ENCODE measurements around the gene PELO.
A peak's percentile ranks its signal among the peaks of the same experiment; 100 is the strongest.
"Not testable (repeated sequence)": the region's sequence is repeated elsewhere in the genome, so short reads cannot be mapped to it uniquely, and the experiment has no call there.

The PELO gene

DNA sequence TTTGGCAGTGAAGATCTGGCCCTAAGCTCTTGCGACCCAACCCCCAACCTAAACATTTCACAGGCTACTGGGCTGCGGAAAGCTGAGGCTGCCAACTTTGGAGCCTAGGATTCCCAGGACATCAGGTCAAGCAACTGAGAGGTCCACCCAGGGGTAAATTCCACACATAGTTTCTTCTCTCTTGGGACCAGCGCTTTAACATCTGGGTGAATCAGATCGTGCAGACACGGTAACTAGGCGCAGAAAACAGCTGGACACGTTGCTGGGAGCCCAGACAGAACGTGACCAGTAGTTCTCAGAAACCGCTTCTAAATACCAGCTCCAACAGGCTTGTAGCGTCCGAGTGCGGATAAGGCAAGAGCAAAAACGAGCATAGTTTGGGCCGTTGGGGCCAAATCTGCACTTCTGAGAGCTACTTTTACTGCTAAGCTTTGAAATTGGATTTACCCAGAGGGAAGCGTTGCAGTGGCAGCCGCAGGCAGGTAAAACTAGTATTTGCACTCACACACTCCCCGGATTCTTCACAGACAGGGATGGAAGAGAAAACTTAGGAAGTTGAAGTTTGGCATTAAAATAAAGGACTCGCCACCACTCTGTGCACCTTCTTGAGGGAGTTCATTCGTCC, 11.8 kb downstream of the PELO start:
- H3K27ac ChIP-seq, result peak overlapping the region; percentile 99
- DNase-seq (ENCODE audit: low read depth, low spot score), result no peak

DNA sequence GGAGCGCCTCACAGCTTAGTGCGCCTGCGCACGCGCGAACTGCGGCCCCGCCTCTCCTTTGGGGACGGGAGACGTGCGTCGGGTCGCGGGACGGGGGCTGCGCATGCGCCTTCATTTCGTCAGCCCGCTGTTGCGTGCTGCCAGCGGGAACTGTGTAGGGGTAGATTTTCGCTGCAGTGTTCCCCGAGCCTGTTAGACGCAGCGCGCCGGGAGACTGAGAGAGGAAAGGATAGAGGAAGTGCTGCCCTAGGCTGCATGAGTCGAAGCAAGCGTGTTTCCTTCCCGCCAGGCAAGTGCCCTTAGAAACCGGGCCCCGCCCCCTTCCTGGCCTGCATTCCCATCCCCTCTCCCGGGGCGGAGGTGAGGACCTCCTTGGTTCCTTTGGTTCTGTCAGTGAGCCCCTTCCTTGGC, 12.3 kb downstream of the PELO start:
- peak overlapping the region; percentile 99 for H3K27ac ChIP-seq
- DNase-seq (ENCODE audit: low read depth, low spot score), result peak; percentile 51

DNA sequence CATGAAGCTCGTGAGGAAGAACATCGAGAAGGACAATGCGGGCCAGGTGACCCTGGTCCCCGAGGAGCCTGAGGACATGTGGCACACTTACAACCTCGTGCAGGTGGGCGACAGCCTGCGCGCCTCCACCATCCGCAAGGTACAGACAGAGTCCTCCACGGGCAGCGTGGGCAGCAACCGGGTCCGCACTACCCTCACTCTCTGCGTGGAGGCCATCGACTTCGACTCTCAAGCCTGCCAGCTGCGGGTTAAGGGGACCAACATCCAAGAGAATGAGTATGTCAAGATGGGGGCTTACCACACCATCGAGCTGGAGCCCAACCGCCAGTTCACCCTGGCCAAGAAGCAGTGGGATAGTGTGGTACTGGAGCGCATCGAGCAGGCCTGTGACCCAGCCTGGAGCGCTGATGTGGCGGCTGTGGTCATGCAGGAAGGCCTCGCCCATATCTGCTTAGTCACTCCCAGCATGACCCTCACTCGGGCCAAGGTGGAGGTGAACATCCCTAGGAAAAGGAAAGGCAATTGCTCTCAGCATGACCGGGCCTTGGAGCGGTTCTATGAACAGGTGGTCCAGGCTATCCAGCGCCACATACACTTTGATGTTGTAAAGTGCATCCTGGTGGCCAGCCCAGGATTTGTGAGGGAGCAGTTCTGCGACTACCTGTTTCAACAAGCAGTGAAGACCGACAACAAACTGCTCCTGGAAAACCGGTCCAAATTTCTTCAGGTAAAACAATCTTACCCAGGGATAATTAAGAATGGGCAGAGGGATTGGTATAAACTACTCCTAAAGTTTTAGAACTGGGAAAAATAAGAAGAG, 12.9 kb downstream of the PELO start:
- H3K27ac ChIP-seq, result peak overlapping the region; percentile 99
- peak; percentile 3 for DNase-seq (ENCODE audit: low read depth, low spot score)

DNA sequence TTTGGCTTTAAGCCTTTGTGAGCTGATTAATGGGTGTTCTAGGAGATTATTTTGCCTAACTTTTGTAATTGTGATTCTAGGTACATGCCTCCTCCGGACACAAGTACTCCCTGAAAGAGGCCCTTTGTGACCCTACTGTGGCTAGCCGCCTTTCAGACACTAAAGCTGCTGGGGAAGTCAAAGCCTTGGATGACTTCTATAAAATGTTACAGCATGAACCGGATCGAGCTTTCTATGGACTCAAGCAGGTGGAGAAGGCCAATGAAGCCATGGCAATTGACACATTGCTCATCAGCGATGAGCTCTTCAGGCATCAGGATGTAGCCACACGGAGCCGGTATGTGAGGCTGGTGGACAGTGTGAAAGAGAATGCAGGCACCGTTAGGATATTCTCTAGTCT, 13.6 kb downstream of the PELO start:
- DNase-seq (ENCODE audit: low read depth, low spot score), result no peak
- H3K27ac ChIP-seq, result peak overlapping the region; percentile 99

DNA sequence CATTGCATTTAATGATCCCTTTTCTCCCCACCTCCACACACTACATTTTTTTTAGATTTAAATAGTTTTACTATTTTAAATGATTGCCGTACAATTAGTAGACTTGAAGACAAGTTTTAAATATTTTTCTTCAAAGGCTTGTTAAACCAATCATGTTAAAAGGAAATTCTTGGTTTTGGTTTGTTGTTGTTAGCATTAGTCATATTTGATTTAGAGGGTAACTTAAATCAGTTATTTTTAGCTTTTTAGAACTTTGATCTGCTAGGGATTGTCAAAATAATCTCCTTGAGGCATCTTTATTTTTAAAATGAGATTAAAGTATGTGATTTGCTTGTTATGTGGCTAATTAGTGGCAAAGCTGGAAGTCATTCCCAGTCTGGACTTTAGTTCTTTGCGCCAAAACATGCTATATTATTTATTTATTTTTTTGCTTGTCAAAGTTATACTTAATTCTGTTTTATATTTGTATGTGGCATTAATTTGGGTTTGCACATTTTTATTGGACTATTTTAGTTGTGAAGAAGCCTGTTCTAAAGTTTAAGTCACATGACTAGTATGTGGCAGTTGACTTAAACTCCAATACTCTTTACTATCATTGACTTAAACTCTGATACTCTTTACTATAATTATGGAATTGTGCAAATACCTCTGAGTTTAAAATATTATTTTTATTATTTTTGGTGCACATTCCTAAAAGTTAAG, 14.7 kb downstream of the PELO start:
- no peak for DNase-seq (ENCODE audit: low read depth, low spot score)
- H3K27ac ChIP-seq, result no peak overlapping the region

- DNase-seq (ENCODE audit: low read depth, low spot score), result no peak
- H3K27ac ChIP-seq, result no peak overlapping the region
Observed at GRCh38 chr5:52802974-52803336, 15.2 kb downstream of the PELO start.

DNA sequence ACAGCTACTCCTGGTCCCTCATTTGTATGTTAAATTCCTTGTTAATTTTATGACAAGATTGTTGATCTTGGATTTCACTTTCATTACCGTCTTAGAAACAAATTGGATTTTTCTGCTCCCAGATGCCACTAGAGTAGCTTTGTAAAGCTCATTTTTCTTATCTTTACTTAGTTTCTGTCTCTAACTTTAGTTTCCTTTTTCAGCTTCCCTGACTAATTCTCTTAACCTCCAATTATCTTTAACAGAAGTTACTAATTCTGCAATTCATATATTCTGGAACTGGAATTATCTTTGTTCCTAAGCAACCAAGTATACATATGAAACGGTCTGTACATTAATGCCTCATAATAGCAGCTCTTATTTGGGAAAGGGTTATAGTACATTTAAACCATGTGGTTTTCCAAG, 16.7 kb downstream of the PELO start:
- H3K27ac ChIP-seq, result no peak overlapping the region
- no peak for DNase-seq (ENCODE audit: low read depth, low spot score)

- H3K27ac ChIP-seq, result no peak overlapping the region
- no peak for DNase-seq (ENCODE audit: low read depth, low spot score)
Observed at GRCh38 chr5:52804981-52805380, 17.3 kb downstream of the PELO start.

GRCh38 chr5:52805615-52806014, 17.9 kb downstream of the PELO start:
- no peak for DNase-seq (ENCODE audit: low read depth, low spot score)
- no peak overlapping the region for H3K27ac ChIP-seq

GRCh38 chr5:52807037-52807436, 19.3 kb downstream of the PELO start:
- no peak for DNase-seq (ENCODE audit: low read depth, low spot score)
- no peak overlapping the region for H3K27ac ChIP-seq

GRCh38 chr5:52807723-52808122, 20.0 kb downstream of the PELO start:
- H3K27ac ChIP-seq, result peak overlapping the region; percentile 69
- DNase-seq (ENCODE audit: low read depth, low spot score), result no peak

DNA sequence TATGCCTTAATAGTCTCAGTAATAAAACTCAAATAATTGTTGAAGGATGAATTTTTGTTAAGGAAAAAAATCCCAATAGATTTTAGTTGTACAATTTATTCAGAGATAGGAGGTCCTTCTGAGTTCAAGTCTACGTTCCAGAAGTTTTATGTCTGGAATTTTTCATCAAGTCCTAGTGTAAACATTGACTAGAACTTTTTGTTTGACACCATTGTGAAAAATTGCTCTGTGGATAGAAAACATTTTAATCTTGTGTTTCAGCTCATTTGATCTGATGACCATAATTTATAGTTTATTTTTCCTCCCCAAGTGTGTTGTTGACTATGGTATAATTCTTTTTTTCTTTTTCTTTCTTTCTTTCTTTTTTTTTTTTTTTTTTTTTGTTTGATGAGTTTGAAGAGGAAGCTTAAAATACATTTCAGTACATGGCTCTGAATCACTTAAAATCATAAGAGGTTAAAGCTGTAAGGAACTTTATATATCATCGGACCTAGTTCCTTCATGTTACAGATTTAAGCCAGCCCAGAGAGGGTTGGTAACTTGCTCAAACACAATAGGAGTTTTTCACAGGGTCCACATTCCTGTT, 20.7 kb downstream of the PELO start:
- no peak for DNase-seq (ENCODE audit: low read depth, low spot score)
- peak overlapping the region; percentile 69 for H3K27ac ChIP-seq

DNA sequence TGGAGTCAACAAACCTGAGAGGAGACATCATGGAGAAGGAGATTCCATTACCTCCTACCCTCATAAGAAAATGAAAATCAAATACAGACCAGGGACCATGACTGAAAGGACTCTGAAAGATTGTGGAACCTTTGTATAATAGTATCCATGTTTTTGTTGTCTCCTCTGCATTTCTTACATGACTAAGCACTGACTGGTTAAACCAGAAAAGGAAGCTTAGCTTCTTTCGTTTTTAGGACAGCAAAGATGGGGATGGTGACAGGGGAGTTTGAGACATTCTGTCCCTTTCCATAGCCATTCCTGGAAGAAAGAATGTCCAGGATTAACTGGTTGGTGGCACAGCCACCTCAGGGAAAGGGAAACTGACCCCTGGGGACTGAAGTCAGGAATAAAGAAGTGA, 22.2 kb downstream of the PELO start:
- peak; percentile 27 for DNase-seq (ENCODE audit: low read depth, low spot score)
- peak overlapping the region; percentile 69 for H3K27ac ChIP-seq

GRCh38 chr5:52810426-52810825, 22.7 kb downstream of the PELO start:
- H3K27ac ChIP-seq, result peak overlapping the region; percentile 69
- DNase-seq (ENCODE audit: low read depth, low spot score), result no peak

DNA sequence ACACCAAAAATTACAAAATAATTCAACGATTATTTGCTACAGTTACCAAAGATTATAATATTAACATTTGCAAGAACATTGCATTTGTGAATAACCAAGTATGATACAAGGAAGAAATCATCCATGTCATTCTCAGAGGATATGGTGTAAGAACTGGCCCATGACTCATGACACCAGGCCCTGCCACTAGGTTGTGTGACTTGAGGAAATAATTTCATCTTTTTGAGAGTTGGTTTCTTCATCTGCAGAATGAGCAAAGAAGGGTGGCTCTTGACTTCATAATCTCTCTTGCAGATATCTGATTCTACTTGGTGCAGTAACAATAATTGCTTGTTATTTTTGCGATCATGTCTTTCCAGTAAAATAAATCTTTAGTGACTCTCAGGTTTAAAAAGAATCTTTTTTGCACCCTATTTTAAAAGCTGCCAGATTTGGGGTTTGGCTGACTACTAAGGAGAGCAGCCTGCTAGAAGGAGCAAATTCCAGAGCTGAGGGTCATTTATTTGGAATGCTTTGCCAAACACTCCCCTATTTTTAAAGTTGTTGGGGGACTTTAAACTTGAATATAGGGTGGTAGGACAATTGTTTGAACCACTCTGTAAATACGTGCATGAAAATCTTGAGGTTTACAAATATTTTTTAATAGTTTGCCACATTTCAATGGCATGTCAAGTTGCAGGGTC, 23.5 kb downstream of the PELO start:
- DNase-seq (ENCODE audit: low read depth, low spot score), result peak; percentile 20
- peak overlapping the region; percentile 69 for H3K27ac ChIP-seq

DNA sequence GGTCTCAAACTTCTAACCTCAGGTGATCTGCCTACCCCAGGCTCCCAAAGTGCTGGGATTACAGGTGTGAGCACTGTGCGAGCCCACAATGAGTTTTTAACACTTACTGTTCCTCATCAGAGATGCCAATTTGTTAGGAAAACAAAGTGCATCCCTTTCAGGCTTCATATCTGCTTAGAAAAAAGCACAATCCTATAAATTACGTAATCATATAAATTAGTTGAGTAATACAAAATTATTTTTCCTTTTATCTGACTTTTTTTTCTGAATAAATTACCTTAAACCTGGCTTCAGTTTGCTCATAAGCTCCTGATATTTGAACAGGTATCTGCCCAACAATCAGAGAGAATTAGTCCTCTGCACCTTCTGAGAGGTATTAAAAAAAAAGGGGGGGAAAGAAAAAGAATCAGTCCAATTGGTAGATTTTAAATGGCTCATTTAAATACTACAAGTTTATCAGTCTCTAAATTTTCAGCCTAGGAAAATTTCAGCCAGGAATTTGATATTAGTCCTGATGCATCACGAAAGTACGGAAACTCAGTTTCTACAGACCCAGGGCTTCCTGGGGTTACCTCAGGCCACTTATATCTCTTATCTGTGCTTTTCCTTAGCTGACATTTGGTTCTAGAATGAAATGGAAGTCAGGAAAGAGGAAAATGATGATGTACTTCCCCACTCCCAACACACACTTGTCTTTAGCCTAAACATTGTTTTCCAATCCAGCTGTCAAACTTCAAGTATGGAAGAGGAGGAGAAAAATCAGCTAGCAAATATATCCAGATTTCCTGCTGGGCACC, 26.8 kb downstream of the PELO start:
- DNase-seq (ENCODE audit: low read depth, low spot score), result no peak
- no peak overlapping the region for H3K27ac ChIP-seq

GRCh38 chr5:52817818-52818217, 30.1 kb downstream of the PELO start:
- no peak for DNase-seq (ENCODE audit: low read depth, low spot score)
- H3K27ac ChIP-seq, result no peak overlapping the region

- no peak overlapping the region for H3K27ac ChIP-seq
- DNase-seq (ENCODE audit: low read depth, low spot score), result no peak
Observed at GRCh38 chr5:52818360-52818759, 30.6 kb downstream of the PELO start.

DNA sequence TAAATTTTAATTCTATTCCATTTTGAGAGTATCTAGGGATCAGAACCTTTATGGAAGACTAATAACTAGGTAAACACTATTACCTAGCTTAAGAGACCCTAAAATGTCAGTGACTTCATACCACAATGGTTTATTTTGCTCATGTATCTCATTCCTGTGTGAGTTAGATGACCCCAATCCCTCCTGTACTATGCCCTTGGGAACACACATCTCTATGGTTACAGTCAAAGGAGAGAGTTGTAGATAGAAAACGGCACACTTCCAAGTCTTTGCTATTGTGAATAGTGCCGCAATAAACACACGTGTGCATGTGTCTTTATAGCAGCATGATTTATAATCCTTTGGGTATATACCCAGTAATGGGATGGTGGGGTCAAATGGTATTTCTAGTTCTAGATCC, 31.1 kb downstream of the PELO start:
- not testable (repeated sequence) for DNase-seq (ENCODE audit: low read depth, low spot score); H3K27ac ChIP-seq

- DNase-seq (ENCODE audit: low read depth, low spot score), result no peak
- H3K27ac ChIP-seq, result no peak overlapping the region
Observed at GRCh38 chr5:52821901-52822300, 34.2 kb downstream of the PELO start.
